ENCODE results near the gene RFX3. TPM values are rescaled to one million over a fixed set of nuclear protein-coding genes. Genes with fewer than 3 reads are reported as not detected.
"Not testable (repeated sequence)": the region's sequence is repeated elsewhere in the genome, so short reads cannot be mapped to it uniquely, and the experiment has no call there.

RFX3 gene
- total and polyA plus RNA-seq, 5 donors = 1.3 to 9.9 (median 5.1) TPM

DNA sequence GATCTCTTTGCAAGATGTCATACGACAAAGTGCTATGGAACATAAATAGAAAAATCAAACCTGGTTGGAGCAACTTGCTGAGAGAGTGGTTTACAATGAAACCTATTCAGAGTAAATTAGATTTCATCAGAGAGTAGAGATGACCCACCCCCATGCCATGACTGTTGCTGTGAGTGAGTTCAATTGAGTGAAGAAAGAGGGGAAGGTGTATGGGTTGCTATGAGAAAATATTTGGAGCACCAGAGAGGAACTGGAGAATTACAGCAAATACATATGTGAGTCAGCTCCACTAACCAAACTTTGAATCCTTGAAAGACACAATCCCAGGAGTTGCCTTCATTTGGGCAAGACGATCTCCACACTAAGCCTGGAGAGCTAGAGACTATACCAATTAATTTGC is 217.2 kb downstream of the RFX3 start:
- no peak overlapping the region for H3K4me3 ChIP-seq (ENCODE audit: low read length)
- no peaks in the 10 kb centered on the region for H3K4me1 ChIP-seq (ENCODE audit: control insufficient read depth, insufficient read depth, low read length)
- 91% methylated on average over 2 of the region's 2 CpGs for WGBS
- H3K27ac ChIP-seq (ENCODE audit: low read length) = no peak overlapping the region
- intact Hi-C loops (cut with DNase I) = no loop called here
- H3K9me3 ChIP-seq (ENCODE audit: control insufficient read depth, low read length) = no peaks in the 10 kb centered on the region
- ATAC-seq (no peak), DNase-seq (no peak)
- H3K27me3 ChIP-seq (ENCODE audit: control insufficient read depth, insufficient read depth) = no peaks in the 10 kb centered on the region

DNA sequence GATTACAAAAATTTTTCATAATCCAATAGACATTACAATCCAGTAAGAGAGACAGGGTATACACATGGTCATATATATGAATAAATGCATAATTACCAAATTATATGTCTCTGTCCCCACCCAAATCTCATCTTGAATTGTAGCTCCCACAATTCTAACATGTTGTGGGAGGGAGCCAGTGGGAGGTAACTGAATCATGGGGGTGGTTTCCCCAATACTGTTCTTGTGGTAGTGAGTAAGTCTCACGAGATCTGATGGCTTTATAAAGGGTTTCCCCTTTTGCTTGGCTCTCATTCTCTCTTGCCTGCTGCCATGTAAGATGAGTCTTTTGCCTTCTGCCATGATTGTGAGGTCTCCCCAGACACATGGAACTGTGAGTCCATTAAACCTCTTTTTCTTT is 221.4 kb downstream of the RFX3 start:
- H3K27me3 ChIP-seq (ENCODE audit: control insufficient read depth, insufficient read depth); H3K27ac ChIP-seq (ENCODE audit: low read length); H3K4me1 ChIP-seq (ENCODE audit: control insufficient read depth, insufficient read depth, low read length); ATAC-seq; H3K4me3 ChIP-seq (ENCODE audit: low read length); DNase-seq; H3K9me3 ChIP-seq (ENCODE audit: control insufficient read depth, low read length); intact Hi-C loops (cut with DNase I): not testable (repeated sequence)
- WGBS = 87% methylated on average over 1 of the region's 1 CpG

DNA sequence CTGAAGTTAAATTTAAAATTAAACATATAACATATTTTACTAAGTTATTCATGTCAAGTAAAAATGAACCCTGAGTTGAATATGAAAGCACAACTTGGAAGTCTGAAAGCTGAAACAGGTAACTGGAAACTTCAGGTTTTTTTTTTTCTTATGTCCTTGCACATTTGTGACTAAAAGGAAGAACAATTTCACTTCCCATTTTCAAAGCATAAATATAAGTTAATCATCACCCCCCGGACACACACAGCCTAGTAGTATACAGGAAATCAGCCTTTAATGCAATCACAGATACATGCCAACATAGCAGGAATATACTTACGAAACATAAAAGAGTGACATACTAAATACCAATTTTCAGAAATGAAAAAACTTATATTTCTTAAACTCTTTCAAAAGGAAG is 225.9 kb downstream of the RFX3 start:
- Histone ChIP-seq H3K27ac (ENCODE audit: low read length) (no peak overlapping the region), H3K4me3 (ENCODE audit: low read length) (no peak overlapping the region), H3K27me3 (ENCODE audit: control insufficient read depth, insufficient read depth) (no peaks in the 10 kb centered on the region), H3K4me1 (ENCODE audit: control insufficient read depth, insufficient read depth, low read length) (no peaks in the 10 kb centered on the region), H3K9me3 (ENCODE audit: control insufficient read depth, low read length) (no peaks in the 10 kb centered on the region)
- ATAC-seq = no peak
- no peak for DNase-seq
- 73% methylated on average over 2 of the region's 2 CpGs for WGBS
- intact Hi-C loops (cut with DNase I) = no loop called here

DNA sequence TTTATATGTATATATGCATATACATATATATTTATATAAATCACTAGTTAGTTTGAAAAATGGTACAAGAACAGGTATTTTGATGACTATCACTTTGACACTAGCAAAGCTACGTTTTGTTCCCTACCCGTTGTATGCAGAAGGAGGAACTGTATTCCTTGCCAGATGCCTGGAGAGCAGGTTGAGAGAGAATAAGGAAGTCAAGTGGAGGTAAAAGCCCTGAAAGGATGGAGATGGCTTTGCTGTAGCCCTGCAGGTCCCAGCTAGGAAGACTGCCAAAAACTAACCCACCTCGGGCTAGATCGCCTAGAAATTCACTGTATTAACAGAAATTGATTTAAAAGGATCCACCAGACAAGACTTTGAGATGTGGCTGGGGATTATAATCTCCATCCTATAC is 229.3 kb downstream of the RFX3 start:
- intact Hi-C loops (cut with DNase I) = no loop called here

DNA sequence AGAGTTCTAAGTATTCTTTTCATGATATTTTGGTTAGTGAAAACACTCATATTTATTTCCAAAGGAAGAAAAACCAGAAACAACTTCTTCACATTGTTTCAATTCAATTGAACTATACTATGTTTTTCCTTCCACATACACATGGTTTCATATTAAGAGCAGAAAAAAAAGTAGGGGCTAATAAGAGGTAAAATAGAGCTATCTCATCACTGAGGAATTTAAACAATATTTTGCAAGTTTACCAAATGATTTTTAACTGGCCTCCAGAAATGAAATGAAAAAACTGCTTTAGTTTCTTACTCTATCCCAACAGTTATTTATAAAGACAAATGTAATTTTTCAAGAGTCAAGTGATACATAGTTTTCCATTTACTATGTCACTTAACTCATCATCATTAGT is 233.5 kb downstream of the RFX3 start:
- intact Hi-C loops (cut with DNase I) = no loop called here
- H3K27ac ChIP-seq (ENCODE audit: low read length) = no peak overlapping the region
- H3K4me3 ChIP-seq (ENCODE audit: low read length) = no peak overlapping the region
- ATAC-seq (no peak), DNase-seq (no peak)
- no peaks in the 10 kb centered on the region for H3K4me1 ChIP-seq (ENCODE audit: control insufficient read depth, insufficient read depth, low read length)
- H3K9me3 ChIP-seq (ENCODE audit: control insufficient read depth, low read length) = no peaks in the 10 kb centered on the region
- H3K27me3 ChIP-seq (ENCODE audit: control insufficient read depth, insufficient read depth) = no peaks in the 10 kb centered on the region

More for the DNA sequence above, 229.3 kb downstream of the RFX3 start:
- H3K9me3 ChIP-seq (ENCODE audit: control insufficient read depth, low read length) = no peaks in the 10 kb centered on the region
- DNase-seq = no peak
- no peaks in the 10 kb centered on the region for H3K4me1 ChIP-seq (ENCODE audit: control insufficient read depth, insufficient read depth, low read length)
- H3K27me3 ChIP-seq (ENCODE audit: control insufficient read depth, insufficient read depth) = no peaks in the 10 kb centered on the region
- ATAC-seq = no peak
- no peak overlapping the region for H3K27ac ChIP-seq (ENCODE audit: low read length)
- H3K4me3 ChIP-seq (ENCODE audit: low read length) = no peak overlapping the region
- WGBS = 83% methylated on average over 4 of the region's 4 CpGs

DNA sequence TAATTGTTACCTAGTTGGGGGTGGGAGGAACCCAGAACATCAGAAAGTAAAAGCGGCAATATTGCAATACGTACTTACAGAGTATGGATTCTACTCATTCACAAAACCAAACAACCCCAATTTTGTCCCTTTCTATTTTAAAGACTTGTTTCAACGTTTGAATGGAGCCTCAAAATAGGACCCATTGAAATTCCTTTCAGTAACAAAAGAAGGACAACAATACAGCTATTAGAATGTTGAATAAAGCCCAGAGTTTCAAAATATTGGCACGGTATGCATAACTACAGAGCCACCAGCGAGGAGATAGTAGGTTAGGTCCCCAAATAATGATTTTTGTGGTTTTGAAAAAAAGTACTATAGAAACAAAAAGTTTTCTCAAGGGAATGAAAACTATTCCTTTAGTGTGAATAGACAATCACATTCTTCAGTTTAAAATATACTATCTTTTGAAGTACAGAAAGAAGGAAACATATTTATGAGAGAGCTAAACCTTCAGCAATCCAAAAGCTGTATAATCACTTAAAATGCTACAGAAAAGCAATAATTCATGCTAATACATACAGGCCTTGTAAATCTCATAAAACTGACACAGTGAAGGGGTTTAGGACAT is 235.5 kb downstream of the RFX3 start:
- Histone ChIP-seq H3K4me3 (ENCODE audit: low read length) (no peak overlapping the region), H3K4me1 (ENCODE audit: control insufficient read depth, insufficient read depth, low read length) (no peaks in the 10 kb centered on the region), H3K27ac (ENCODE audit: low read length) (no peak overlapping the region), H3K27me3 (ENCODE audit: control insufficient read depth, insufficient read depth) (no peaks in the 10 kb centered on the region), H3K9me3 (ENCODE audit: control insufficient read depth, low read length) (no peaks in the 10 kb centered on the region)
- intact Hi-C loops (cut with DNase I) = no loop called here
- ATAC-seq (no peak), DNase-seq (no peak)
- 79% methylated on average over 5 of the region's 5 CpGs for WGBS

DNA sequence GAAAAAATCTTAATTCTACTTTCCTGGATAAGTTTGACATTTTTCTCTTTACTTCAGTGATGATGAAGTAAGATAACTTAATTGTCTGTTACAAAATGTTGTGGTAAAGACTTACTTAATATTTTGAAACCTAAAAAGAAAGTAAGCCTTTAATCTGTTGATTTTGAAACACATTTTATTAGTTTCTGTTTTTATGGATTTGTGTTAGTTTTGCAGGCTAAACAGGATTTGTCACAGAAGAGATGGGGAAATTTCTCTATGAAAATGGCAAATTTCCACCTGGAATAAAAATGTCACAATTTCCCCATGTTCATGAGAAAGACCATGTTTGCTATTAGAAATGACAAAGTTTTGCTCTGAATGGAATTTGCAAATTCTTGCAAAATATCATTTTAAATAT is 237.1 kb downstream of the RFX3 start:
- ATAC-seq = no peak
- no peak for DNase-seq
- Histone ChIP-seq H3K27ac (ENCODE audit: low read length) (no peak overlapping the region), H3K4me3 (ENCODE audit: low read length) (no peak overlapping the region), H3K4me1 (ENCODE audit: control insufficient read depth, insufficient read depth, low read length) (no peaks in the 10 kb centered on the region), H3K27me3 (ENCODE audit: control insufficient read depth, insufficient read depth) (no peaks in the 10 kb centered on the region), H3K9me3 (ENCODE audit: control insufficient read depth, low read length) (no peaks in the 10 kb centered on the region)
- intact Hi-C loops (cut with DNase I) = no loop called here

DNA sequence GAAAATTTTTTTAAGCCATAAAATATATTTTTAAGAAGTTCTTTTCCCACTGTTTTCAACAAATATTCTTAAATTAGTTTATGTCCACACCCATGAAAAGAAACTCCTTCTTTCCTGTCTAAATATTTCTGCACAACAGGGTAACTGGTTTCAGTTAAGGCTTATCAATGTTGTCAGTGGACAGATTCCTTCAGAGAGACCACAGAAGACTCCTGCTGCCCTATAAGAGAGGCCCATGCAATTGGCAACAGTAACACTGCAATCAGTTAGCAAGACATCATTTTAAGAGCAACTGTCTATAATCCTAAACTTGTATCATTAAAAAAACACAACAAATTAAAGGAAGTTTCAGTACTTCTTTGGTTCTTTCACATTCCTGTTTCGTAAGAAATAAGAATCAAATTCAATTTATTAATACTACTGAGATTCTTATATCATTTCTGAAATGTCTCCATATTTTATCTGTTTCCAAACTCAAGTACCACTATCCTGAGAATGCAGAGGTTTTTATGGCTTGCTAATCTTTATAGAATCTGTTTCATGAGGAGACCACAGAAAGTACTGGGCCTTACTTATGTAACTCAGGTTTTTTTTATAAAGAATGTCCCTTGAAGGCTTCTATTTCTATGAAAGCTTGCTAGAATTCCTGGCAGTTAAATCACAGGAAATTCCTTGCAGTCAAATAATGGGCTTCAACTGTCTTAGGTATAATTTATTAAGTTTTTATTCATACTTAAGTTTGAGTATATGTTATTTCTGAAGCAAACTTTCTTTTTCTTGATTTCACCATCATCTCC is 240.2 kb downstream of the RFX3 start:
- DNase-seq = no peak
- no peaks in the 10 kb centered on the region for H3K9me3 ChIP-seq (ENCODE audit: control insufficient read depth, low read length)
- H3K27me3 ChIP-seq (ENCODE audit: control insufficient read depth, insufficient read depth) = no peaks in the 10 kb centered on the region
- H3K4me1 ChIP-seq (ENCODE audit: control insufficient read depth, insufficient read depth, low read length) = no peaks in the 10 kb centered on the region
- no peak for ATAC-seq
- no peak overlapping the region for H3K4me3 ChIP-seq (ENCODE audit: low read length)
- no peak overlapping the region for H3K27ac ChIP-seq (ENCODE audit: low read length)
- whole genome bisulfite sequencing = 95% methylated on average over 1 of the region's 1 CpG
- intact Hi-C loops (cut with DNase I) = no loop called here

DNA sequence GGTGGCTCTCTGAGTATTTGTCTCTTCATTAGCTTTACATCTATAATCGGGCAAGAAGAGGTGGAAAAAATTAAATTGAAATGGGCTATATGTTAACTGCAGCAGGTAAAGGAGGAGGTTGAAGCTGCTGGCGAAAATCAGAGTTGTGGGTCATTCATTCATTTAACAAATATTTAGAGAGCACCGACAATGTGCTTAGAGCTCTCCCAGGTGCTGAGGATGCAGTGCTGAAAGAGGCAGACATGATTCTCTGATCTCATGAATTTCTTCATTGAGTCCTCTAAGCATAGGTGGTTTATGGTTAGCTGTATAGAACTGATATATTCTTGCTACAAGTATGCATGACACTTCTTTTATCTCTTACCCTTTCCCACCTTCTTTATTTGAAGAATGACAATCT is 243.4 kb downstream of the RFX3 start:
- no peak for ATAC-seq
- no peak overlapping the region for H3K4me3 ChIP-seq (ENCODE audit: low read length)
- H3K27me3 ChIP-seq (ENCODE audit: control insufficient read depth, insufficient read depth) = no peaks in the 10 kb centered on the region
- no peaks in the 10 kb centered on the region for H3K9me3 ChIP-seq (ENCODE audit: control insufficient read depth, low read length)
- no peak overlapping the region for H3K27ac ChIP-seq (ENCODE audit: low read length)
- no peak for DNase-seq
- intact Hi-C loops (cut with DNase I) = no loop called here
- no peaks in the 10 kb centered on the region for H3K4me1 ChIP-seq (ENCODE audit: control insufficient read depth, insufficient read depth, low read length)
- 91% methylated on average over 3 of the region's 3 CpGs for WGBS

DNA sequence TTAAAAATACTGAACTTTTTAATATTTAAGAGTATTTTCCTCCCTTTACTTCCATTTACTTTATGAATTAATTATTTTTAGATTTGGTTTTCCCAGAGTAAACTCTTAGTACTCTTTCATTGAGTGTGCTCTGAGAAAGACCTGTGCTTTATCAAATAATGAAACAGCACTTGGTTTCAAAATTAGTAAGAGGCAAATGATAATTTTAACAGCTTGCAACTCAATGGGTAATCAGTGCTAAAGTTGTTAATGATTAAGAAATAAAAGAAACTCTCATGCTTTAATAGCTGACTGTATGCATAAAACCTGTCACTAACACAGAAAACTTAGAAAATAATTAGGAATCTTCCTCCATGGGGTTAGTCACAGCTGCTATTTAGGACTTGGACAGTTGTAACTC is 244.4 kb downstream of the RFX3 start:
- Histone ChIP-seq H3K4me3 (ENCODE audit: low read length) (no peak overlapping the region), H3K4me1 (ENCODE audit: control insufficient read depth, insufficient read depth, low read length) (no peaks in the 10 kb centered on the region), H3K27me3 (ENCODE audit: control insufficient read depth, insufficient read depth) (no peaks in the 10 kb centered on the region), H3K9me3 (ENCODE audit: control insufficient read depth, low read length) (no peaks in the 10 kb centered on the region), H3K27ac (ENCODE audit: low read length) (no peak overlapping the region)
- ATAC-seq (no peak), DNase-seq (no peak)
- intact Hi-C loops (cut with DNase I) = no loop called here

DNA sequence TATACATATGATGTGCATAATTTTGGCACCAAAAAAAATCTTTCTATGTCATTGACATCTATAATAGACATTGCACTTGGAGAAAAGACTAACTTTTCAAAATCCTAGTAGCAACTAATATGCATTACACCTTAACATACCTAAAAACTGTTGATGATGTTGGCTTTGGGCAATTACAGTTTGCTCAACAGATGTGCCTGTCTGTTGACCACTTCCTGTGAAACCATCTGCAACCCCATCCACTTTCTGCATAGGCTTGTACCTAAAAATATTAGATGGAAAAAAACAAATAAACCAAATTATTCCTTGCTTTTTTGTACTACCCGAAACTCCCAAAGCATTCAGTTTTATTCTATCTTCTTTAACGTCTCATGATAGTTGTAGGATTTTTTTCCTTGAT is 248.6 kb downstream of the RFX3 start:
- WGBS = 98% methylated on average over 2 of the region's 2 CpGs
- intact Hi-C loops (cut with DNase I) = no loop called here
- Histone ChIP-seq H3K4me1 (ENCODE audit: control insufficient read depth, insufficient read depth, low read length) (no peaks in the 10 kb centered on the region), H3K9me3 (ENCODE audit: control insufficient read depth, low read length) (no peaks in the 10 kb centered on the region), H3K27me3 (ENCODE audit: control insufficient read depth, insufficient read depth) (no peaks in the 10 kb centered on the region), H3K27ac (ENCODE audit: low read length) (no peak overlapping the region), H3K4me3 (ENCODE audit: low read length) (no peak overlapping the region)
- no peak for ATAC-seq
- DNase-seq = no peak

DNA sequence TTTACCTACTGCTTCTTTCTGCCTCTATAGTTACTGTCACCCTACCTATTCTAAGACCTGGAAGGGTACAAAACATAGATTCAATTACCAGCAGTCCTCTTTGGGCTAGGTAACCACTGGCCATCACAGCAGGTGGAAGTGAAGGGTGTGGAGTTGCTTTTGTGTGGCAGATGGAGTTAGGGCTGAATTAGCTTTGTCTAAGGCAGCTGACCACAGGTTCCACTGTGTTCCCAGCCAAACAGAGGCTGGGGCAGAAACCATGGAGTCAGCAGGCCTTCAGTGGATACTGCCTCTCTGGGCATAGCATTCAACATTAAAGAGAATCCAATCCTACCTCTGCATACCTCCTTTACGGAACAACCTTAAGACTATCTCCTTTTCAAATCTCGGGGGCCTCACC is 254.2 kb downstream of the RFX3 start:
- intact Hi-C loops (cut with DNase I) = no loop called here
- H3K9me3 ChIP-seq (ENCODE audit: control insufficient read depth, low read length) = no peaks in the 10 kb centered on the region
- no peaks in the 10 kb centered on the region for H3K27me3 ChIP-seq (ENCODE audit: control insufficient read depth, insufficient read depth)
- no peak overlapping the region for H3K4me3 ChIP-seq (ENCODE audit: low read length)
- WGBS = 98% methylated on average over 2 of the region's 2 CpGs
- H3K4me1 ChIP-seq (ENCODE audit: control insufficient read depth, insufficient read depth, low read length) = no peaks in the 10 kb centered on the region
- DNase-seq (no peak), ATAC-seq (no peak)
- no peak overlapping the region for H3K27ac ChIP-seq (ENCODE audit: low read length)

Data from right cardiac atrium (tissue), 5 donors.